GM08714 (cell line): ENCODE data around the gene PRPSAP1.

Experiments used
- H3K4me3 ChIP-seq: fragments of 200-500 bp; sonication (Bioruptor generic); 2 replicates; pipeline ENCODE4 v1.5.1; 2014; ENCODE audit warnings: mild to moderate bottlenecking, low read length, inconsistent platforms
- ZNF274 ChIP-seq: IDR thresholded peaks from 2 replicates; pipeline ENCODE4 v1.6.1; 2012; ENCODE audit warnings: mild to moderate bottlenecking, low read depth, low read length

PRPSAP1 gene

DNA sequence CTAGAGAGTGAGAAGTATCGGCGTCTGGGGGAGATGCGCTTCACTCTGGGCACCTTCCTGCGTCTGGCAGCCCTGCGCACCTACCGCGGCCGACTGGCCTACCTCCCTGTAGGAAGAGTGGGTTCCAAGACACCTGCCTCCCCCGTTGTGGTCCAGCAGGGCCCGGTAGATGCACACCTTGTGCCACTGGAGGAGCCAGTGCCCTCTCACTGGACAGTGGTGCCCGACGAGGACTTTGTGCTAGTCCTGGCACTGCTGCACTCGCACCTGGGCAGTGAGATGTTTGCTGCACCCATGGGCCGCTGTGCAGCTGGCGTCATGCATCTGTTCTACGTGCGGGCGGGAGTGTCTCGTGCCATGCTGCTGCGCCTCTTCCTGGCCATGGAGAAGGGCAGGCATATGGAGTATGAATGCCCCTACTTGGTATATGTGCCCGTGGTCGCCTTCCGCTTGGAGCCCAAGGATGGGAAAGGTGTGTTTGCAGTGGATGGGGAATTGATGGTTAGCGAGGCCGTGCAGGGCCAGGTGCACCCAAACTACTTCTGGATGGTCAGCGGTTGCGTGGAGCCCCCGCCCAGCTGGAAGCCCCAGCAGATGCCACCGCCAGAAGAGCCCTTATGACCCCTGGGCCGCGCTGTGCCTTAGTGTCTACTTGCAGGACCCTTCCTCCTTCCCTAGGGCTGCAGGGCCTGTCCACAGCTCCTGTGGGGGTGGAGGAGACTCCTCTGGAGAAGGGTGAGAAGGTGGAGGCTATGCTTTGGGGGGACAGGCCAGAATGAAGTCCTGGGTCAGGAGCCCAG is 33.5 kb upstream of the PRPSAP1 start:
- H3K4me3 ChIP-seq, result no peak overlapping the region
- no peak for TF ChIP-seq ZNF274

DNA sequence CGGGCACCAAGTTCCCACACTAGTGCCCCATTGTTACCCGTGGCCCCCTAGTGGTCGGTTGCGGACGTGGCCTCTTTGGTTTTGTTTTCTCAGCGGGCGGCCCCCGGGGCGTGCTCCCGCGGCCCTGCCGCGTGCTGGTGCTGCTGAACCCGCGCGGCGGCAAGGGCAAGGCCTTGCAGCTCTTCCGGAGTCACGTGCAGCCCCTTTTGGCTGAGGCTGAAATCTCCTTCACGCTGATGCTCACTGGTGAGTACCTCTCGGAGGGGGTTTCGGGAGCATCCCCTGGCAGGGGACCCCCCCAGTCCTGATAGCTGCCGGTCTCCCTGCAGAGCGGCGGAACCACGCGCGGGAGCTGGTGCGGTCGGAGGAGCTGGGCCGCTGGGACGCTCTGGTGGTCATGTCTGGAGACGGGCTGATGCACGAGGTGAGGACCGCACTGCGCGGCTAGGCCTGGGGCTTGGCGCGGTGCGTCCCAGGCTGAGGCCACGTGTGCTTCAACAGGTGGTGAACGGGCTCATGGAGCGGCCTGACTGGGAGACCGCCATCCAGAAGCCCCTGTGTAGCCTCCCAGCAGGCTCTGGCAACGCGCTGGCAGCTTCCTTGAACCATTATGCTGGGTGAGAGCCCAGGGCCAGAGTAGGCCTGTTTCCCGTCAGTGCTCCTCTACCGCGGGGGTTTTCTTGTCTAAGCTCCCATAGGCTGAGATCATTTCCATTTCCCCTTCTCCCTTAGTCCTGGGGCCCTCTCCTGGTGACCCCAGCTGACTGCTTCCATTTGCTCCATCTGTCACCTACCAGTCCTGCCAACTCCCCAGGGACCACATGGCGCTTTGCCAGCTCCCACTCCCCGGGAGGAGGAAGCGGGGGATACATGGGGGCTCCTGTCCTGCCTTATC is 32.4 kb upstream of the PRPSAP1 start:
- no peak overlapping the region; the same call in 1 of the 2 replicates for H3K4me3 ChIP-seq
- TF ChIP-seq ZNF274, result no peak

DNA sequence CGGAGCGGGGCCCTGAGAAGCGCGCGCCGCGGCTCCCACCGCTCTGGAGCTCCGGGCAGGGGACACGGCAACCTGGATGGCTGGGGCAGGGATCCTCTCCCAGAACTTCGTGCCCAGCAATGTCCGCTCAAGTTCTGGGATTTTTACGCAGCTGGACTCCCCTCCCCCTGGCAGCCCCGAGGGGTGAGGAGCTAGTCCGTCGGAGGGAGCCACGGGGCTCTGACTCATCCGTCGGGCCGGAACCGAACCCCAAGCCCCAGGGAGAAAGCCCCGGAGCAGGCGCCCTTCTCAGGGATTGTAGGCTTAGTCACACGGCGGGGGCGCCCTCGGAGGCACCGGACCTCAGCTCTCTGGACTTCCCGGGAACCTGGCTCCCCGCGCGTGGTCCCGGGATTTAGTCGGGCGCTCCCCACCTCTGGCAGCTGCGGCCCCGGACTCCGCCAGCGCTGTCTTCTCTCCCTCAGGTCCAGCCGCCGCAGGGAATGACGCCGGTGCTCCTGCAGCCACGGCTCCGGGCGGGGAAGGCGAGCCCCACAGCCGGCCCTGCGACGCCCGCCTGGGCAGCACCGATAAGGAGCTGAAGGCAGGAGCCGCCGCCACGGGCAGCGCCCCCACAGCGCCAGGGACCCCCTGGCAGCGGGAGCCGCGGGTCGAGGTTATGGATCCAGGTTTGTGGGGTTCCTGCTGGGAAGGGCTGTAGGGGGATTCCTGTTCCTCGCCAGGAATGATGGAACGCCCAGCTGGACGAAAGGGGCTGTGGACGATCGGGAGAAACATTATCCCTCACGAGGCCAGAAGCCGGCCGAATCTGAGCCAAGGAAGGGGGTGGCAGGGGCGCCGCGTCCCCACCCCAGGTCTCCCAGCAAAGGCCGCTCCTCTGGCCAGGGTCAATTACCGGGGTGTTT is 31.5 kb upstream of the PRPSAP1 start:
- H3K4me3 ChIP-seq, result peak overlapping the region; percentile 56; the same call in 1 of the 2 replicates
- no peak for TF ChIP-seq ZNF274

DNA sequence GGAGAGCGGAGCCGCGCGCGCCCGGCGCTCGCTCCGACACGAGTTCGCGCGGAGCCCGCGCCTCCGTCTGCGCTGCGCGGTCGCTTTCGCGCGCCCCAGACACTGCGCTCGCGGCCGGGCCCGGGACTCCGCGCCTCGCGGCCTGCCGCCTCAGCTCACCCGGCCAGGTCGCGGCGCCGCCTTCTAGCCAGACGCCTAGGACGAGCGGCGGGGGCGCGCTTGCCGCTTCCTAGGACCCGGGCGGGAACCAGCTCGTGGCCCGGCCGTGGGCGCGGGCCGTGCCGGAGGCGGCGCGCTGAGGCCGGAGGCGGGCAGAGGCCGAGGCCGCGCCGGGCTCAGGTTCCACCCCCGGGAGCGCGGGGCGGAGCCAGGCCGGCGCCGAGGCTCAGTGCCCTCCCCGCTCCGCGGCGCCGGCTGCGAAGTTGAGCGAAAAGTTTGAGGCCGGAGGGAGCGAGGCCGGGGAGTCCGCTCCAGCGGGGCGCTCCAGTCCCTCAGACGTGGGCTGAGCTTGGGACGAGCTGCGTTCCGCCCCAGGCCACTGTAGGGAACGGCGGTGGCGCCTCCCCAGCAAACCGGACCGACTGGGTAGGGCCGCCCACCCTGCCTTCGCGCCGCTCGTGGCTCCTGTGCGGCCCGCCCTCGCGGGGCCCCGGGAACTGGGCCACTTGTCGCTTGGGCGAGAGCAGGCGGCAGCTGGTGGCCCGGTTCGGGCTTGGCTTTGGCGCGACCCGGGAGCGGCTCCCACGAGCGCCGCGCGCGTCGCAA is 30.7 kb upstream of the PRPSAP1 start, which contains the start of gene SPHK1:
SPHK1 (plus strand) TSS at position 388 of the 765 bp plus-strand sequence. CDS start 1,036 bp downstream, outside the sequence.
- peak within 1 kb of the TSS; percentile 56; the same call in 1 of the 2 replicates for H3K4me3 ChIP-seq
- TF ChIP-seq ZNF274, result no peak

DNA sequence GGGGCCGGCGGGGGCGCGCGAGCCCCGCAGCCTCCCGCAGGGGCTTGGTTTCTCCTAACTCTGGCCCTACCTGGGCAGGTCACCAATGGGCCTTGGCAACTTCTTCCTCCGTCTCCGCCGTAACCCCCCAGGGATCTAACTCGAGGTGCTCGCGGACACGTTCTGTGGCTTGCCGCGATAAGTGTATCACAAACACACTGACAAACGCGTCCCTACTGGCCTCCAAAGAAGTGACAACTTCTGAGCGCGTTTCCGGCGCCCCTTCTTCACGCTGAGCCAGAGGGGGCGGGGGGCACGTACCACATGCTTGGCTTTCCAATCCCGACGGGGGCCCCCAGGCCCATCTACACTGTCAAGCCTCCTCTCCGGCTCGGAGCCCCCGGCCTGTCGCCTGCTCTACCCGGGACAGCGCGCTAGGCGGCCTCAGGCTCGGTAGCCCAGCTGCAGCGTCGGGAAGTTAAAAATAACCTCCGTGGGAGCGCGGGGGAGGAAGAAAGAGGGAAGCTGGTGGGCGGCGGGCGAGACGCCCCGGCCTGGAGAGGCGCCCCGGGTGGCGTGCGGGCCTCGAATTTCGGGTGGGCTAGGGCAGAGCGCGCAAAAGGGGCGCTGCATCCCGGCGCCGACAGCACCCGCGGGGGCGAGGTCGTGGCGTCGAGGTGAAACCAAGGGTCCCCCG is 30.0 kb upstream of the PRPSAP1 start:
- H3K4me3 ChIP-seq, result peak overlapping the region; percentile 56; the same call in 1 of the 2 replicates
- TF ChIP-seq ZNF274, result no peak

DNA sequence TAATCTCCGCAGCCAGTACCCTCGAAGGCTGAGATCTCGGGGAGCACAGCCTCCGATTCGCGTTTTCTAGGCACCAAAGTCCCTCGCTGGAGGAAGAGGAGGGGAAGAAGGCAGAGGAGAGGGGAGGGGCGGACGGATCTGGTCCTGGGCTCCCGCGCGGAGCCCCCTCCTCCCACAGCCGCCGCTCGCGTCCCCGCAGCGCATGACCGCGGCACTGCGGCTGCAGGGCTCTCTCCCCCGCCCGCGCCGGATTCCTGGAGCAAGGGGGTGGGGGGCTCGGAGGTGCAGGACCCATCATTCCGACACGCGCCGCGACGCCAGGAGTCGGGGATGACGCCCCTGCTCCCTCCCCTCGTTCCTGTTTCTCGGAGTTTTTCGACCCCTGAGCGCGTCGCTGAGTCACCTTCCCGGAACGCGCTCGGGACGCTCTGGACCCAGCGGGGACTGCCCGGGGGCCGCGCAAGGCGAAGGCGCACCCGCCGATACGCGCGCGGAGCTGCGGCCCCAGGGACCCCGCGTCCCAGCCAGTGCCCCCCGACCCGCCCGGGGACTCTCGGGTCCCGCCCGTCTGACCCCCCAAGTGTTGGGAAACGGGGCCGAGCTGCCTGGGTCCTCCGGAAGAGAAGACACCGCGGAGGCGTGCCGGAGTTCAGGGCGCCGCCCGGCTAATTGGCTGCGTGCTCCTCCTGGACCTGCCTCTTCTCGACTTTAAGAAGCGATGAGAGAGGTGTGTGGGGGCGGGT is 29.3 kb upstream of the PRPSAP1 start:
- peak overlapping the region; percentile 56; the same call in 1 of the 2 replicates for H3K4me3 ChIP-seq
- no peak for TF ChIP-seq ZNF274

DNA sequence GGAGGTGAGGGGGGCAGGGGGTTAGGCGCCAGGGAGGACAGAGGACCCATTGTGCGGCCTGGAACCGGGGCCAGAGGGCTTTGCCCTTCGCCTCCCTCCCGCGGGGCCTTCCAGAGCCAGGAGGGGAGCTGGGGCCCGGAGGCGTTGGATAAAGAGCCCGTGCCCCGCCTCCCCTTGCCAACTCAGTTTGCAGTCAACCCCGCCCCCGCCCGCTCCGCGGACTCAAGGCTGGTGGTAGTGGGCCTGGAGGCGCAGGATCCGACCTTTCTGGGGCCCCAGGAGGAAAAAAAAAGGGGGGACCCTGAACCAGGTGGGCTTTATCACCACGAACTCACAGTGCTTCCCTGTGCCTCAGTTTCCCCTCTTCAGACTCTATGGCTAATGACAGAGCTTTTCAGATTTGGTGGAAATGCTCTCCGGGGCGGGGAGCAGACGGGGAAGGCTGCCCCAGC is 28.7 kb upstream of the PRPSAP1 start:
- no peak for TF ChIP-seq ZNF274
- H3K4me3 ChIP-seq, result no peak overlapping the region

DNA sequence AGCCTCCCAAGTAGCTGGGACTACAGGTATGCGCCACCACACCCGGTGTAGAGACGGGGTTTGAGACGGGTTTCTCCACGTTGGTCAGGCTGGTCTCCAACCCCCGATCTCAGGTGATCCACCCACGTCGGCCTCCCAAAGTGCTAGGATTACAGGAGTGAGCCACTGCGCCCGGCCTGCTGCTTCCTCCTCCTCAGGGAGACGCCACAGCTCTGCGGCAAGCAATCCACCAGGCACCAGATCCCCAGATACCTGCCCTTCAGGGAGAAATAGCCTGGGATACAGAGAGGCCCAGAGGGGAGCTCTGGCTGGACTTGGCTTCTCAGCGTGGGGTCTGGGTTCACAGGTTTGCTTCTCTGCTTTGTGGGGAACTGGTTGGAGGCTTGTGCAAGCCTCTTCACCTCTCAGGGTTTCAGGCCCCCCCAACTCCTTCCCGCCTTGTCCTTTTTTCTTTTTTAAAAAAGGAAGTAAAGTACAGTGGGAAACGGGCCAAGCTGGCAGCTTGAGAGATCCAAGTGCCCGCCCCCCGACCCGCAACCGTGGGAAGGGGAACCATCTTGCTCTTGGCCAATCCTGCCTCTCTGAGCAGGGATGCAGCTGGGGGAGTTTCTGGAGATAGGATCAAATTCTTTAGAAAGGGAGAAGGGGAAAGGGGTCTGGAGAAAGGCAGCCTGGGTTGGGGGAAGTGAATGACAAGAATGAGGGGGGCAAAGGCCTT is 28.1 kb upstream of the PRPSAP1 start:
- no peak for TF ChIP-seq ZNF274
- H3K4me3 ChIP-seq, result no peak overlapping the region

DNA sequence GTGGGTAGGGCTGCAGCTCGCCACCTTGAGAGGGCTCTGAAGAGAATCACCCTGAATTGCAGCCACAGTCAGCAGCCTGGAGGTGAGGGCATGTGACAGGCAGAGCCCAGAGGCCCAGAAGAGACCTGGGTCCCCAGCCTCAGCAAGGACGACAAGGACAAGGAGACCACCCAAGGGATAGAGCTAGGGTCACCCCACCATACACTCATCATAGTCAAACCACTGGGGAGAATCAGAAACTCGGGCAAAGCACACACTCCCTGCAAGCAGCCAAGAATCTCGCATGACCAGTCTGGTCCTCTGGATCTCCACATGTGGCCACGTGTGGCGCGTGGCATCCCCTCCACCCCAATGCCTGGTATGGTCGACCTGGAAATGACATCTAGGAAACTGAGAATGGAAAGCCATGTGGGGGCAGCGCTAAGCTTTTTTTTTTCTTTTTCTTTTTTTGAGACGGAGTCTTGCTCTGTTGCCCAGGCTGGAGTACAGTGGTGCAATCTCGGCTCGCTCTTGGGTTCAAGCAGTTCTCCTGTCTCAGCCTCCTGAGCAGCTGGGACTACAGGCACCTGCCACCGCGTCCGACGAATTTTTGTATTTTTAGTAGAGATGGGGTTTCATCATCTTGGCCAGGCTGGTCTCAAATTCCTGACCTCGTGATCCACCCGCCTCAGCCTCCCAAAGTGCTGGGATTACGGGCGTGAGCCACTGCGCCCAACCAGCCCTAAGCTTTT is 26.1 kb upstream of the PRPSAP1 start:
- TF ChIP-seq ZNF274, result no peak
- H3K4me3 ChIP-seq, result no peak overlapping the region

DNA sequence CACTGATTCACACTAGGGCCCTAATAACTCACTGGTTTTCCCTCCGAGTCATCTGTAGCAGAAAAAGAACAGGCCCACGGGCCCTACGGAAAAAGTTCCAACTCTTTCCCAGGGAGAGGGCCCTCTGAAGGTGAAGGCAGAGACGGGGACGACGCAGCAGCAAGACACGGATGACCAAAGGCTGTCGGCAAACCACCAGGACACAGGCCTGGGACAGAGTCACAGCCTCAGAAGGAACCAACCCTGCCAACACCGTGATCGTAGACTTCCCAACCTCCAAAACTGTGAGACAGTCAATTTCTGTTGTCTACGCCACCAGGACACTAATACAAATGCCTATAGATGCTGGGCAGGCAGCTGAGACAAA is 25.5 kb upstream of the PRPSAP1 start:
- no peak overlapping the region for H3K4me3 ChIP-seq
- TF ChIP-seq ZNF274, result no peak
